ENCODE measurements around the gene RCOR1.

RCOR1 gene

GRCh38 chr14:102594514-102595175 is 2.2 kb downstream of the RCOR1 start:
- peak overlapping the region; percentile 82 for H3K4me3 ChIP-seq (replicated peaks; ENCODE audit: low read depth, low read length)
- TF ChIP-seq CTCF (IDR thresholded peaks at IDR 0.05; ENCODE audit: low read length, missing control alignments), result peak; percentile 91
- peak; percentile 73 for DNase-seq (ENCODE audit: low read depth)

- DNase-seq (ENCODE audit: low read depth), result no peak
- no peak overlapping the region for H3K4me3 ChIP-seq (replicated peaks; ENCODE audit: low read depth, low read length)
- no peak for TF ChIP-seq CTCF (IDR thresholded peaks at IDR 0.05; ENCODE audit: low read length, missing control alignments)
Observed at GRCh38 chr14:102601378-102601925, 9.0 kb downstream of the RCOR1 start.

- no peak for TF ChIP-seq CTCF (IDR thresholded peaks at IDR 0.05; ENCODE audit: low read length, missing control alignments)
- no peak overlapping the region for H3K4me3 ChIP-seq (replicated peaks; ENCODE audit: low read depth, low read length)
- DNase-seq (ENCODE audit: low read depth), result no peak
Observed at GRCh38 chr14:102602421-102603292, 10.2 kb downstream of the RCOR1 start.

GRCh38 chr14:102603293-102603907 is 11.0 kb downstream of the RCOR1 start:
- TF ChIP-seq CTCF (IDR thresholded peaks at IDR 0.05; ENCODE audit: low read length, missing control alignments), result no peak
- no peak overlapping the region for H3K4me3 ChIP-seq (replicated peaks; ENCODE audit: low read depth, low read length)
- no peak for DNase-seq (ENCODE audit: low read depth)

GRCh38 chr14:102604183-102604582 is 11.7 kb downstream of the RCOR1 start:
- no peak overlapping the region for H3K4me3 ChIP-seq (replicated peaks; ENCODE audit: low read depth, low read length)
- no peak for TF ChIP-seq CTCF (IDR thresholded peaks at IDR 0.05; ENCODE audit: low read length, missing control alignments)
- no peak for DNase-seq (ENCODE audit: low read depth)

GRCh38 chr14:102605029-102605428 is 12.6 kb downstream of the RCOR1 start:
- peak; percentile 49 for DNase-seq (ENCODE audit: low read depth)
- no peak overlapping the region for H3K4me3 ChIP-seq (replicated peaks; ENCODE audit: low read depth, low read length)
- no peak for TF ChIP-seq CTCF (IDR thresholded peaks at IDR 0.05; ENCODE audit: low read length, missing control alignments)

All from fibroblast of pulmonary artery (primary cell).